C4-2B (cell line): Measurements from ENCODE around the gene FLT4.

Experiments
- ZFX ChIP-seq: fragments of 450-650 bp; IDR thresholded peaks from 2 replicates; pipeline ENCODE4 v1.6.1; 2017
- TF ChIP-seq, protein P1 (sequence below): fragments of 450-650 bp; conservative IDR thresholded peaks from 2 replicates; pipeline ENCODE4 v1.5.1; 2017; ENCODE audit warnings: mild to moderate bottlenecking

GRCh38 chr5:180688330-180689070 is 39.1 kb upstream of the FLT4 start:
- TF ChIP-seq, protein P1, sequence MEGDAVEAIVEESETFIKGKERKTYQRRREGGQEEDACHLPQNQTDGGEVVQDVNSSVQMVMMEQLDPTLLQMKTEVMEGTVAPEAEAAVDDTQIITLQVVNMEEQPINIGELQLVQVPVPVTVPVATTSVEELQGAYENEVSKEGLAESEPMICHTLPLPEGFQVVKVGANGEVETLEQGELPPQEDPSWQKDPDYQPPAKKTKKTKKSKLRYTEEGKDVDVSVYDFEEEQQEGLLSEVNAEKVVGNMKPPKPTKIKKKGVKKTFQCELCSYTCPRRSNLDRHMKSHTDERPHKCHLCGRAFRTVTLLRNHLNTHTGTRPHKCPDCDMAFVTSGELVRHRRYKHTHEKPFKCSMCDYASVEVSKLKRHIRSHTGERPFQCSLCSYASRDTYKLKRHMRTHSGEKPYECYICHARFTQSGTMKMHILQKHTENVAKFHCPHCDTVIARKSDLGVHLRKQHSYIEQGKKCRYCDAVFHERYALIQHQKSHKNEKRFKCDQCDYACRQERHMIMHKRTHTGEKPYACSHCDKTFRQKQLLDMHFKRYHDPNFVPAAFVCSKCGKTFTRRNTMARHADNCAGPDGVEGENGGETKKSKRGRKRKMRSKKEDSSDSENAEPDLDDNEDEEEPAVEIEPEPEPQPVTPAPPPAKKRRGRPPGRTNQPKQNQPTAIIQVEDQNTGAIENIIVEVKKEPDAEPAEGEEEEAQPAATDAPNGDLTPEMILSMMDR = no peak
- TF ChIP-seq ZFX = no peak
